ENCODE measurements around the gene FSTL4. TPM values are rescaled to one million over a fixed set of nuclear protein-coding genes. Genes with fewer than 3 reads are reported as not detected.

Gene FSTL4
- total and polyA plus RNA-seq, 2 experiments from 2014 or later = 1.4 to 2.8 TPM

GRCh38 chr5:133556551-133556950 is 55.8 kb downstream of the FSTL4 start:
- Histone ChIP-seq H3K27ac (ENCODE audit: low read depth) (no peak overlapping the region), H3K36me3 (ENCODE audit: insufficient read depth) (no peaks in the 10 kb centered on the region), H3K4me3 (no peak overlapping the region), H2AFZ (no peak overlapping the region), H3K27me3 (ENCODE audit: insufficient read depth) (no peaks in the 10 kb centered on the region), H4K20me1 (replicated peaks; ENCODE audit: insufficient read depth) (no peaks in the 10 kb centered on the region), H3K4me2 (no peak overlapping the region), H3F3A (replicated peaks; ENCODE audit: low read depth) (no peaks in the 10 kb centered on the region), H3K79me2 (replicated peaks; ENCODE audit: insufficient read depth) (no peaks in the 10 kb centered on the region), H3K9me2 (ENCODE audit: insufficient read depth) (0 out of 2 replicates have a peak, but pooled peaks cover 7% of the 10 kb centered on the region), H3K4me1 (ENCODE audit: insufficient read depth) (no peaks in the 10 kb centered on the region)
- H3K36me3 Mint-ChIP-seq (ENCODE audit: low read depth) = no peaks in the 10 kb centered on the region
- peaks cover 2% of the 10 kb centered on the region for H3K27me3 Mint-ChIP-seq (ENCODE audit: insufficient read depth, low read depth, poor library complexity)
- no peak overlapping the region for H3K27ac Mint-ChIP-seq
- no peak overlapping the region for H3K4me3 Mint-ChIP-seq
- DNase-seq (ENCODE audit: low spot score) (no peak), ATAC-seq (no peak)
- H3K9me3 Mint-ChIP-seq = no peaks in the 10 kb centered on the region
- TF ChIP-seq CREB1 (CRISPR knock-in tag; IDR thresholded peaks at IDR 0.05; ENCODE audit: low read depth) = no peak
- TF ChIP-seq EZH2 (IDR thresholded peaks at IDR 0.05; ENCODE audit: low read depth, unreplicated experiment) = no peak
- no peak for TF ChIP-seq ETS1 (IDR thresholded peaks at IDR 0.05)
- TF ChIP-seq EZH2phosphoT487 (IDR thresholded peaks at IDR 0.05; ENCODE audit: unreplicated experiment) = no peak
- no peak for TF ChIP-seq ZNF331 (CRISPR knock-in tag; IDR thresholded peaks at IDR 0.05; ENCODE audit: low read depth)
- TF ChIP-seq NANOG (IDR thresholded peaks at IDR 0.05; ENCODE audit: borderline replicate concordance) = no peak
- TF ChIP-seq REST (IDR thresholded peaks at IDR 0.05; ENCODE audit: unreplicated experiment) = no peak
- no peak for TF ChIP-seq CTCF (conservative IDR thresholded peaks at IDR 0.05; ENCODE audit: low read depth in 2 of 2)
- TF ChIP-seq POLR2AphosphoS5 (IDR thresholded peaks at IDR 0.05; ENCODE audit: low read depth) = no peak
- TF ChIP-seq ZNF114 (CRISPR knock-in tag; IDR thresholded peaks at IDR 0.05) = no peak
- TF ChIP-seq ZNF462 (CRISPR knock-in tag; IDR thresholded peaks at IDR 0.05) = no peak
- no peak for TF ChIP-seq JUNB (IDR thresholded peaks at IDR 0.05; ENCODE audit: unreplicated experiment)
- no peak for TF ChIP-seq STAT1 (IDR thresholded peaks at IDR 0.05; ENCODE audit: unreplicated experiment)
- peaks cover 14% of the 10 kb centered on the region; the same call in 2 of the 3 replicates for H3K4me1 Mint-ChIP-seq
